Measurements from ENCODE around the gene SYT17. TPM values are rescaled to one million over a fixed set of nuclear protein-coding genes. Genes with fewer than 3 reads are reported as not detected.

The SYT17 gene
- total RNA-seq, 1 experiment from 2014 or later = 10.3 TPM

GRCh38 chr16:19223235-19224170 is 55.5 kb downstream of the SYT17 start:
- Histone ChIP-seq H3K9ac (ENCODE audit: low read length) (no peak overlapping the region), H3K4me2 (ENCODE audit: low read length) (no peak overlapping the region), H3K27me3 (ENCODE audit: insufficient read depth, low read length) (no peaks in the 10 kb centered on the region), H3K9me3 (ENCODE audit: control insufficient read depth in 1 of 2, insufficient read depth in 1 of 2, low read depth in 1 of 2, low read length in 2 of 2) (no peaks in the 10 kb centered on the region; a peak in 1 of 4 replicates), H2AFZ (ENCODE audit: low read depth, low read length, poor library complexity, severe bottlenecking) (no peak overlapping the region), H3K9me2 (ENCODE audit: insufficient read depth) (no peaks in the 10 kb centered on the region), H3K36me3 (ENCODE audit: control insufficient read depth in 1 of 2, insufficient read depth in 2 of 2, low read length in 2 of 2) (peaks cover 8 to 21% of the 10 kb centered on the region in 2 experiments), H3K79me2 (ENCODE audit: insufficient read depth, low read length) (no peaks in the 10 kb centered on the region), H4K20me1 (ENCODE audit: insufficient read depth) (no peaks in the 10 kb centered on the region), H3K4me3 (replicated peaks in 1 of 2; ENCODE audit: low read depth in 1 of 2, low read length in 2 of 2) (no peak overlapping the region), H3K27ac (ENCODE audit: low read depth, low read length) (no peak overlapping the region), H3K4me1 (ENCODE audit: control insufficient read depth in 1 of 2, insufficient read depth in 2 of 2, low read length in 2 of 2) (peaks cover 0 to 4% of the 10 kb centered on the region in 2 experiments; a peak in 1 of 4 replicates)
- ATAC-seq = peak; percentile 50; the same call in 1 of the 2 replicates
- ChIA-PET POLR2A (no interaction called here), RAD21 (ENCODE audit: low non-redundant PET in 1 of 2, low total read pairs in 2 of 2, uncharacterized antibody in 2 of 2, unreplicated experiment in 2 of 2) (interaction anchor here in 1 of 2 experiments (0.6 kb wide), 1 partner anchor 268 kb away, joined by 6 read pairs; no protein-coding TSS in a partner anchor), CTCF (interaction anchor here (0.6 to 1.0 kb wide), 2 partner anchors 11 to 107 kb away, joined by 3 to 4 read pairs; no protein-coding TSS in a partner anchor)
- DNase-seq (ENCODE audit: low read depth, low spot score) = peak; percentile 42
- intact Hi-C loops (cut with micrococcal nuclease) = no loop called here
- TF ChIP-seq TCF7L2 (IDR thresholded peaks at IDR 0.05; ENCODE audit: borderline replicate concordance, extremely low read depth, insufficient read depth, insufficient read length) (no peak), RAD21 (IDR thresholded peaks at IDR 0.05; ENCODE audit: low read depth) (peak; percentile 54), CTCF (IDR thresholded peaks at IDR 0.05 in 2 of 3, conservative IDR thresholded peaks at IDR 0.05 in 1 of 3; ENCODE audit: borderline replicate concordance in 1 of 3, insufficient read depth in 1 of 3, low read depth in 2 of 3, low read length in 2 of 3) (peak; percentile 31 to 97 (median 88); a peak in 5 of 6 replicates), EGR1 (IDR thresholded peaks at IDR 0.05; ENCODE audit: low read depth) (no peak)
- no TSS peak for BruUV-seq (replicated peaks)

- ChIA-PET CTCF (no interaction called here), RAD21 (ENCODE audit: low non-redundant PET in 1 of 2, low total read pairs in 2 of 2, uncharacterized antibody in 2 of 2, unreplicated experiment in 2 of 2) (no interaction called here), POLR2A (no interaction called here)
- ATAC-seq = no peak
- H2AFZ ChIP-seq (ENCODE audit: low read depth, low read length, poor library complexity, severe bottlenecking) = no peak overlapping the region
- BruUV-seq (replicated peaks) = no TSS peak
- no peaks in the 10 kb centered on the region for H4K20me1 ChIP-seq (ENCODE audit: insufficient read depth)
- no peak overlapping the region for H3K4me3 ChIP-seq (replicated peaks in 1 of 2; ENCODE audit: low read depth in 1 of 2, low read length in 2 of 2)
- H3K4me1 ChIP-seq (ENCODE audit: control insufficient read depth in 1 of 2, insufficient read depth in 2 of 2, low read length in 2 of 2) = peaks cover 0 to 4% of the 10 kb centered on the region in 2 experiments; a peak in 1 of 4 replicates
- no peaks in the 10 kb centered on the region for H3K9me2 ChIP-seq (ENCODE audit: insufficient read depth)
- H3K79me2 ChIP-seq (ENCODE audit: insufficient read depth, low read length) = no peaks in the 10 kb centered on the region
- DNase-seq (ENCODE audit: low read depth, low spot score) = no peak
- H3K27ac ChIP-seq (ENCODE audit: low read depth, low read length) = no peak overlapping the region
- intact Hi-C loops (cut with micrococcal nuclease) = no loop called here
- no peaks in the 10 kb centered on the region for H3K27me3 ChIP-seq (ENCODE audit: insufficient read depth, low read length)
- no peaks in the 10 kb centered on the region; a peak in 1 of 4 replicates for H3K9me3 ChIP-seq (ENCODE audit: control insufficient read depth in 1 of 2, insufficient read depth in 1 of 2, low read depth in 1 of 2, low read length in 2 of 2)
- no peak overlapping the region for H3K9ac ChIP-seq (ENCODE audit: low read length)
- peaks cover 8 to 21% of the 10 kb centered on the region in 2 experiments for H3K36me3 ChIP-seq (ENCODE audit: control insufficient read depth in 1 of 2, insufficient read depth in 2 of 2, low read length in 2 of 2)
- H3K4me2 ChIP-seq (ENCODE audit: low read length) = no peak overlapping the region
- TF ChIP-seq YY1 (IDR thresholded peaks at IDR 0.05; ENCODE audit: extremely low read depth, insufficient replicate concordance, low read depth, low read length) (no peak), RAD21 (IDR thresholded peaks at IDR 0.05; ENCODE audit: low read depth) (no peak), POLR2AphosphoS5 (IDR thresholded peaks at IDR 0.05; ENCODE audit: low read depth, low read length) (no peak), EZH2 (IDR thresholded peaks at IDR 0.05) (no peak), CBX3 (IDR thresholded peaks at IDR 0.05; ENCODE audit: low read depth) (no peak), CEBPB (IDR thresholded peaks at IDR 0.05; ENCODE audit: low read depth) (no peak), FOSL1 (IDR thresholded peaks at IDR 0.05; ENCODE audit: low read depth) (no peak), SIN3A (IDR thresholded peaks at IDR 0.05; ENCODE audit: low read depth) (no peak)
- TF ChIP-seq, protein P1, sequence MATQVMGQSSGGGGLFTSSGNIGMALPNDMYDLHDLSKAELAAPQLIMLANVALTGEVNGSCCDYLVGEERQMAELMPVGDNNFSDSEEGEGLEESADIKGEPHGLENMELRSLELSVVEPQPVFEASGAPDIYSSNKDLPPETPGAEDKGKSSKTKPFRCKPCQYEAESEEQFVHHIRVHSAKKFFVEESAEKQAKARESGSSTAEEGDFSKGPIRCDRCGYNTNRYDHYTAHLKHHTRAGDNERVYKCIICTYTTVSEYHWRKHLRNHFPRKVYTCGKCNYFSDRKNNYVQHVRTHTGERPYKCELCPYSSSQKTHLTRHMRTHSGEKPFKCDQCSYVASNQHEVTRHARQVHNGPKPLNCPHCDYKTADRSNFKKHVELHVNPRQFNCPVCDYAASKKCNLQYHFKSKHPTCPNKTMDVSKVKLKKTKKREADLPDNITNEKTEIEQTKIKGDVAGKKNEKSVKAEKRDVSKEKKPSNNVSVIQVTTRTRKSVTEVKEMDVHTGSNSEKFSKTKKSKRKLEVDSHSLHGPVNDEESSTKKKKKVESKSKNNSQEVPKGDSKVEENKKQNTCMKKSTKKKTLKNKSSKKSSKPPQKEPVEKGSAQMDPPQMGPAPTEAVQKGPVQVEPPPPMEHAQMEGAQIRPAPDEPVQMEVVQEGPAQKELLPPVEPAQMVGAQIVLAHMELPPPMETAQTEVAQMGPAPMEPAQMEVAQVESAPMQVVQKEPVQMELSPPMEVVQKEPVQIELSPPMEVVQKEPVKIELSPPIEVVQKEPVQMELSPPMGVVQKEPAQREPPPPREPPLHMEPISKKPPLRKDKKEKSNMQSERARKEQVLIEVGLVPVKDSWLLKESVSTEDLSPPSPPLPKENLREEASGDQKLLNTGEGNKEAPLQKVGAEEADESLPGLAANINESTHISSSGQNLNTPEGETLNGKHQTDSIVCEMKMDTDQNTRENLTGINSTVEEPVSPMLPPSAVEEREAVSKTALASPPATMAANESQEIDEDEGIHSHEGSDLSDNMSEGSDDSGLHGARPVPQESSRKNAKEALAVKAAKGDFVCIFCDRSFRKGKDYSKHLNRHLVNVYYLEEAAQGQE (IDR thresholded peaks at IDR 0.05; ENCODE audit: low read depth) = no peak
These were observed 57.6 kb downstream of the SYT17 start for GRCh38 chr16:19225651-19226050.
